AG09319 (cell line): Measurements from ENCODE around the gene GLYAT.

Source experiments
- DNase-seq: peaks from one replicate; pipeline ENCODE4 v3.0.0-alpha.2; 2010; ENCODE audit warnings: low read depth; ENCODE audit errors: extremely low read depth
- TF ChIP-seq, protein P1 (sequence below): IDR thresholded peaks from 2 replicates; pipeline ENCODE4 v1.5.1; 2011; ENCODE audit warnings: low read depth, mild to moderate bottlenecking, inconsistent platforms, low read length, moderate library complexity

Gene GLYAT

DNA sequence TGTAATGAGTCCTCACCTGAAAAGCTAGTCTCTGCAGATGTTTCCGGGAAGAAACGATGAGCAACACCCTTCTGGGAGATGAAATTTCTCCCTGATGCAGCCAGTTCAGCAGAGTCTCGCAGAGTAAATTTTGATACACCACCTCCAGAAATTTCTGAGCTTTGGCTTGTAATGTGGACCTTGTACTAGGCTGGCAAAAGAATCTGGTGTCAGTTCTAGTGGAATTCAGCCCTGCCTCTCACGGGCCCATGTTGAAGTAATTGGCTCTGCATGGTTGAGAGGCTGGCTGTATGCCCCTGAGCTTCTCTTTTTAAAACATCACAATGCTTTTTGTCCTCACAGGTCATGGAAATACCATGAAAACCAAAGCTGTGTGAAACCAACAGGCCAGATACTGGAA, at the start of gene GLYAT:
TSS of gene GLYAT (minus strand) at position 125 of the 400 bp plus-strand sequence. CDS start 7,447 bp downstream, outside the sequence.
- DNase-seq = no peak
- TF ChIP-seq, protein P1, sequence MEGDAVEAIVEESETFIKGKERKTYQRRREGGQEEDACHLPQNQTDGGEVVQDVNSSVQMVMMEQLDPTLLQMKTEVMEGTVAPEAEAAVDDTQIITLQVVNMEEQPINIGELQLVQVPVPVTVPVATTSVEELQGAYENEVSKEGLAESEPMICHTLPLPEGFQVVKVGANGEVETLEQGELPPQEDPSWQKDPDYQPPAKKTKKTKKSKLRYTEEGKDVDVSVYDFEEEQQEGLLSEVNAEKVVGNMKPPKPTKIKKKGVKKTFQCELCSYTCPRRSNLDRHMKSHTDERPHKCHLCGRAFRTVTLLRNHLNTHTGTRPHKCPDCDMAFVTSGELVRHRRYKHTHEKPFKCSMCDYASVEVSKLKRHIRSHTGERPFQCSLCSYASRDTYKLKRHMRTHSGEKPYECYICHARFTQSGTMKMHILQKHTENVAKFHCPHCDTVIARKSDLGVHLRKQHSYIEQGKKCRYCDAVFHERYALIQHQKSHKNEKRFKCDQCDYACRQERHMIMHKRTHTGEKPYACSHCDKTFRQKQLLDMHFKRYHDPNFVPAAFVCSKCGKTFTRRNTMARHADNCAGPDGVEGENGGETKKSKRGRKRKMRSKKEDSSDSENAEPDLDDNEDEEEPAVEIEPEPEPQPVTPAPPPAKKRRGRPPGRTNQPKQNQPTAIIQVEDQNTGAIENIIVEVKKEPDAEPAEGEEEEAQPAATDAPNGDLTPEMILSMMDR = no peak

DNA sequence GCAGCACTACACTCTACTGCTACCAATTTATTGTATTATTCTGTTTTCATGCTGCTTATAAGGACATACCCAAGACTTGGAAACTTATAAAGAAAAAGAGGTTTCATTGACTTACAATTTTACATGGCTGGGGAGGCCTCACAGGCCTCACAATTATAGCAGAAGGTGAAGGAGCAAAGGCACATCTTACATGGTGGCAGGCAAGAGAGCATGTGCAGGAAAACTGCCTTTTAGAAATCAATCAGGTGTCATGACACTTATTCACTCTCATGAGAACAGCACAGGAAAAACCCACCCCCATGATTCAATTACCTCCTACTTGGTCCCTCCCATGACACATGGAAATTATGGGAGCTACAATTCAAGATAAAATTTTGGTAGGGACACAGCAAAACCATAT, 49.6 kb upstream of the GLYAT start:
- TF ChIP-seq, protein P1 = no peak

DNA sequence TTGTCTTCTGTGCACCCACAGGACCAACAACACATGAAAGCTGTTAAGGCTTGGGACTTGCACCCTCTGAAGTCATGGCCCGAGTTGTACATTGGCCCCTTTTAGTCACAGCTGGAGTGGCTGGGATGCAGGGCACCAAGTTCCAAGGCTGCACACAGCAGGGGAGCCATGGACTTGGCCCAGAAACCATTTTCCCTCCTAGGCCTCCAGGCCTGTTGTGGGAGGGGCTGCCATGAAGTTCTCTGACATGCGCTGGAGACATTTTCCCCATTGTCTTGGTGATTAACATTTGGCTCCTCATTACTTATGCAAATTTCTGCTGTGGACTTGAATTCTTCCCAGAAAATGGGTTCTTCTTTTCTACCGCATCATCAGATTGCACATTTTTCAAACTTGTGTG, 48.8 kb upstream of the GLYAT start:
- TF ChIP-seq, protein P1 = no peak
- DNase-seq = no peak

More for the DNA sequence above, 49.6 kb upstream of the GLYAT start:
- no peak for DNase-seq

DNA sequence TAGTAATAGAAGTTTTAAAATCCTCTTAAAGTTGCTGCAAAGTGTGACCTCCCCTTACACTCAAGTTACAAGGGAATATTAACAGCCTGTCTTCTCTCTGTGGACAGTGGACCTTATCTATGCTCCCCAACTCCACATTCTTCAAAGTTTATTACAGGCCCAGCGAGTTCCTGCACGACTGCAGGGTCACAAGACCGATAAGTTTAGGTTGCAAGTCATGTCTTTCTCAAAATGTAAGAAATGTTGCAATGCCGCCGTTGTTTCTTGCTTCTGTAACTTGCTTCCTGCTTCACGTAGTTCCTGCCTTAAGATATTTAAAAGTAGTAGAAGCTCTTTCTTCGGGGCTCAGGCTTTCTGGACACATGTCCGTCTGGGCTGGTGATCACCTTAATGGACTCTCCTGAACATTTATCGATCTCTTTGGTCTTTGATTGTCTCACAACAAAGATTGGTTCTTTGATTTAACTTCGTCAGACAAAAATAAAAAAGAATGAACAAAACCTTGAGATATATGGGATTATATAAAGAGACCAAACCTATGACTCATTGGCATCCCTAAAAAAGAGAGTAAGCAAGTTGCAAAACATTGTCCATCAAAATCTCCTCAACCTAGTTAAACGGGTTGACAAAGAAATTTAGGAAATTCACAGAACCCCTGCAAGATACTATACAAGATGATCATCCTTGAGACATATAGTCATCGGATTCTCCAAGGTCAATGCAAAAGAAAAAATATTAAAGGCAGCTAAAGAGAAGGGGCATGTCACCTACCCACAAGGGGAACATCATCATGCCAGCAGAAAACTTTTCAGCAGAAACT, 45.4 kb upstream of the GLYAT start:
- no peak for DNase-seq
- TF ChIP-seq, protein P1 = no peak

DNA sequence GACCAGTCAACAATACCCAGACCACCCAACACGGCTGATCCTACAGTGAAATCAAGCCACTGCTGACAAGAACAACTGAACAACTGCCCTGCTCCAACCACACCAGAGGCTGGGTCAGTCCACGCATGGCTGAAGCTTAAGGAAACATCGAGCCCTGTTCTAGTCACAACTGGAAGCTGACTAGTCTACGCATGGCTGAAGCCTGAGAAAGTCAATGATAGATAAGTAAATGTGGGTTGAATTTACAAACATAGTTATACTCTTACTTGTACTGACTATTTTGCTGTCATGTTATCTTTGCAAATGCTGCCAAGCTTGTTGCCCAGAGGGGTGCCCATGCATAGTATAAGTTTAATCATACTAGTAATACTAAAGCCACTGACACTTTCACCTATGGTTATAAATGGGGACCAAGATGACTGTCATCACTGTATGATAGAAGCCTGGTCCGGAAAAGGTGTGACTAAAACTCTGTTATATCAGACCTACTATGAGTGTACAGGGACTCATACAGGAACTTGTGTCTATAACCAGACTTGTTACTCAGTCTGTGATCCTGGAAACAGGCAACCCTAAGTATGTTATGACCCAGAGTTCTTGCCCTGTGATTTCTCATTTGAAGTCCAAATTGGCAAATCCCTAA, 43.4 kb upstream of the GLYAT start:
- no peak for DNase-seq
- TF ChIP-seq, protein P1 = no peak

DNA sequence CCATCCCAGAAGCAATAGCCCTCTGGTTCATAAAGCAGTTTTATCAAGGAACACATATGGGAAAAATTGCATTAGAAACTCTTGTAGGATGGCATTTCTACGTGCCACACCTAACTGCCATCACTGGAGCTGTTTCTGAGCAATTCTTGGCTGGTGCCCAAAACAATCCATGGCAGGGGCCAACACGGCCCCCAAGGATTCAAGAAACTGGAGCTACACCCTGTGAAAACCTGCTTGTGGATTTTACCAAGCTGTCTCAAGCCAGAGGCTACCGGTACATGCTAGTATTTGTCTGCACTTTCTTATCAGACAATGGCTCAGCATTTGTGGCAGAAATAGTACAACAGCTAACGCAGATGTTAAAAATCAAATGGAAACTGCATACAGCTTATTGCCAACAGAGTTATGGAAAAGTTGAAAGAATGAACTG, 42.4 kb upstream of the GLYAT start:
- DNase-seq = no peak
- TF ChIP-seq, protein P1 = no peak

- TF ChIP-seq, protein P1 = no peak
- DNase-seq = no peak
These were observed 41.6 kb upstream of the GLYAT start for GRCh38 chr11:58773337-58773736.
